Measurements from ENCODE around the gene RNF17.

GRCh38 chr13:24763596-24764275, at the start of gene RNF17:
- TF ChIP-seq POLR2A (IDR thresholded peaks at IDR 0.05) (no peak), POLR2AphosphoS5 (IDR thresholded peaks at IDR 0.05; ENCODE audit: insufficient read depth in 1 of 2, low read depth in 1 of 2) (no peak), CTCF (IDR thresholded peaks at IDR 0.05) (no peak)

All from vagina (tissue), 2 donors.